ENCODE results near the gene DCK. TPM values are rescaled to one million over a fixed set of nuclear protein-coding genes. Genes with fewer than 3 reads are reported as not detected.

The DCK gene
- total RNA-seq, 1 experiment from 2014 or later: 11.8 TPM

GRCh38 chr4:71049395-71049794 lies 55.9 kb downstream of the DCK start:
- no peaks in the 10 kb centered on the region for H3K4me1 ChIP-seq (replicated peaks; ENCODE audit: insufficient read depth)
- no peaks in the 10 kb centered on the region for H4K20me1 ChIP-seq (ENCODE audit: insufficient read depth)
- H3K4me2 ChIP-seq: no peak overlapping the region
- H3K9me2 ChIP-seq (ENCODE audit: insufficient read depth): no peaks in the 10 kb centered on the region
- ChIA-PET POLR2A (ENCODE audit: unreplicated experiment) (no interaction called here), CTCF (no interaction called here)
- H3K27ac ChIP-seq: no peak overlapping the region
- no peaks in the 10 kb centered on the region for H3K79me2 ChIP-seq (ENCODE audit: low read depth)
- no peaks in the 10 kb centered on the region for H3F3A ChIP-seq (ENCODE audit: insufficient read depth, low read depth)
- intact Hi-C loops (cut with micrococcal nuclease; ENCODE audit: unreplicated experiment): no loop called here
- no peaks in the 10 kb centered on the region for H3K27me3 ChIP-seq (ENCODE audit: insufficient read depth, low read depth)
- no peaks in the 10 kb centered on the region for H3K9me3 ChIP-seq (ENCODE audit: insufficient read depth, low read depth)
- H3K4me3 ChIP-seq: no peak overlapping the region
- DNase-seq: no peak
- H2AFZ ChIP-seq: no peak overlapping the region
- TF ChIP-seq, protein P1, sequence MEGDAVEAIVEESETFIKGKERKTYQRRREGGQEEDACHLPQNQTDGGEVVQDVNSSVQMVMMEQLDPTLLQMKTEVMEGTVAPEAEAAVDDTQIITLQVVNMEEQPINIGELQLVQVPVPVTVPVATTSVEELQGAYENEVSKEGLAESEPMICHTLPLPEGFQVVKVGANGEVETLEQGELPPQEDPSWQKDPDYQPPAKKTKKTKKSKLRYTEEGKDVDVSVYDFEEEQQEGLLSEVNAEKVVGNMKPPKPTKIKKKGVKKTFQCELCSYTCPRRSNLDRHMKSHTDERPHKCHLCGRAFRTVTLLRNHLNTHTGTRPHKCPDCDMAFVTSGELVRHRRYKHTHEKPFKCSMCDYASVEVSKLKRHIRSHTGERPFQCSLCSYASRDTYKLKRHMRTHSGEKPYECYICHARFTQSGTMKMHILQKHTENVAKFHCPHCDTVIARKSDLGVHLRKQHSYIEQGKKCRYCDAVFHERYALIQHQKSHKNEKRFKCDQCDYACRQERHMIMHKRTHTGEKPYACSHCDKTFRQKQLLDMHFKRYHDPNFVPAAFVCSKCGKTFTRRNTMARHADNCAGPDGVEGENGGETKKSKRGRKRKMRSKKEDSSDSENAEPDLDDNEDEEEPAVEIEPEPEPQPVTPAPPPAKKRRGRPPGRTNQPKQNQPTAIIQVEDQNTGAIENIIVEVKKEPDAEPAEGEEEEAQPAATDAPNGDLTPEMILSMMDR (conservative IDR thresholded peaks at IDR 0.05): no peak
- TF ChIP-seq EZH2 (IDR thresholded peaks at IDR 0.05; ENCODE audit: low read depth): no peak
- no TSS peak for BruUV-seq (replicated peaks)
- H3K36me3 ChIP-seq (ENCODE audit: low read depth): no peaks in the 10 kb centered on the region

GRCh38 chr4:71050809-71051208 lies 57.4 kb downstream of the DCK start:
- no peaks in the 10 kb centered on the region for H3K4me1 ChIP-seq (replicated peaks; ENCODE audit: insufficient read depth)
- no peak for DNase-seq
- ChIA-PET CTCF (no interaction called here), POLR2A (ENCODE audit: unreplicated experiment) (no interaction called here)
- no peaks in the 10 kb centered on the region for H3K79me2 ChIP-seq (ENCODE audit: low read depth)
- H3K4me3 ChIP-seq: no peak overlapping the region
- H3K27ac ChIP-seq: no peak overlapping the region
- TF ChIP-seq, protein P1 (conservative IDR thresholded peaks at IDR 0.05): no peak
- TF ChIP-seq EZH2 (IDR thresholded peaks at IDR 0.05; ENCODE audit: low read depth): no peak
- H3K4me2 ChIP-seq: no peak overlapping the region
- H3K9me3 ChIP-seq (ENCODE audit: insufficient read depth, low read depth): no peaks in the 10 kb centered on the region
- H3F3A ChIP-seq (ENCODE audit: insufficient read depth, low read depth): no peaks in the 10 kb centered on the region
- intact Hi-C loops (cut with micrococcal nuclease; ENCODE audit: unreplicated experiment): loop anchor here (5.0 kb wide), 1 partner anchor 661 kb away; no protein-coding TSS in a partner anchor
- no TSS peak for BruUV-seq (replicated peaks)
- no peaks in the 10 kb centered on the region for H4K20me1 ChIP-seq (ENCODE audit: insufficient read depth)
- no peaks in the 10 kb centered on the region for H3K9me2 ChIP-seq (ENCODE audit: insufficient read depth)
- no peaks in the 10 kb centered on the region for H3K36me3 ChIP-seq (ENCODE audit: low read depth)
- no peak overlapping the region for H2AFZ ChIP-seq
- no peaks in the 10 kb centered on the region for H3K27me3 ChIP-seq (ENCODE audit: insufficient read depth, low read depth)

- BruUV-seq (replicated peaks): no TSS peak
- intact Hi-C loops (cut with micrococcal nuclease; ENCODE audit: unreplicated experiment): loop anchor here (5.0 kb wide), 1 partner anchor 660 kb away; no protein-coding TSS in a partner anchor
These were observed 58.6 kb downstream of the DCK start for GRCh38 chr4:71052034-71052433.

More at GRCh38 chr4:71052034-71052433, 58.6 kb downstream of the DCK start:
- Histone ChIP-seq H3F3A (ENCODE audit: insufficient read depth, low read depth) (no peaks in the 10 kb centered on the region), H4K20me1 (ENCODE audit: insufficient read depth) (no peaks in the 10 kb centered on the region), H3K36me3 (ENCODE audit: low read depth) (no peaks in the 10 kb centered on the region), H3K4me3 (no peak overlapping the region), H3K27me3 (ENCODE audit: insufficient read depth, low read depth) (no peaks in the 10 kb centered on the region), H2AFZ (no peak overlapping the region), H3K9me2 (ENCODE audit: insufficient read depth) (no peaks in the 10 kb centered on the region), H3K79me2 (ENCODE audit: low read depth) (no peaks in the 10 kb centered on the region), H3K4me1 (replicated peaks; ENCODE audit: insufficient read depth) (no peaks in the 10 kb centered on the region), H3K27ac (no peak overlapping the region), H3K9me3 (ENCODE audit: insufficient read depth, low read depth) (no peaks in the 10 kb centered on the region), H3K4me2 (no peak overlapping the region)
- no peak for DNase-seq
- ChIA-PET CTCF (no interaction called here), POLR2A (ENCODE audit: unreplicated experiment) (no interaction called here)
- no peak for TF ChIP-seq EZH2 (IDR thresholded peaks at IDR 0.05; ENCODE audit: low read depth)
- TF ChIP-seq, protein P1 (conservative IDR thresholded peaks at IDR 0.05): no peak

Data from PC-9 (cell line).